ENCODE measurements around the gene ADH7.
"Not testable (repeated sequence)": the region's sequence is repeated elsewhere in the genome, so short reads cannot be mapped to it uniquely, and the experiment has no call there.

The ADH7 gene

DNA sequence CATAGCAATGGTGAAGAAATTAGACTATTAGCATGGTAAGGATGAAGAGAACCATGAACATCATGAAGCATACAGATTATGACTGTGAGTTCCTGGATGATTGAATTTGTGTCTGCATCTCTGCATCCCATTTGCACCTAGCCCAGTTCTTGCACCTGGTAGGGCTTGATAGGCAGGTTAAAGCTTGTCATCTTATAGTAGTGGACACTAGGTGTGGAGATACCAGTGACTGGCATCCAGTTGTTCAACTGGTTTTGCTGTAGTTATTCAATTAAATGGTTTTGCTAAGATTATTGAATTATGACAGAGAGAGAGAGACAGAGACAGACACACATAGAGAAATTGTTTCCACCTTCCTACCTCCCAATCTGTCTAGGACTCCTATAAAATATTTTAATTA is 5.0 kb downstream of the ADH7 start:
- no peak overlapping the region for H3K4me3 ChIP-seq (ENCODE audit: low read depth, low read length)
- TF ChIP-seq, protein P1, sequence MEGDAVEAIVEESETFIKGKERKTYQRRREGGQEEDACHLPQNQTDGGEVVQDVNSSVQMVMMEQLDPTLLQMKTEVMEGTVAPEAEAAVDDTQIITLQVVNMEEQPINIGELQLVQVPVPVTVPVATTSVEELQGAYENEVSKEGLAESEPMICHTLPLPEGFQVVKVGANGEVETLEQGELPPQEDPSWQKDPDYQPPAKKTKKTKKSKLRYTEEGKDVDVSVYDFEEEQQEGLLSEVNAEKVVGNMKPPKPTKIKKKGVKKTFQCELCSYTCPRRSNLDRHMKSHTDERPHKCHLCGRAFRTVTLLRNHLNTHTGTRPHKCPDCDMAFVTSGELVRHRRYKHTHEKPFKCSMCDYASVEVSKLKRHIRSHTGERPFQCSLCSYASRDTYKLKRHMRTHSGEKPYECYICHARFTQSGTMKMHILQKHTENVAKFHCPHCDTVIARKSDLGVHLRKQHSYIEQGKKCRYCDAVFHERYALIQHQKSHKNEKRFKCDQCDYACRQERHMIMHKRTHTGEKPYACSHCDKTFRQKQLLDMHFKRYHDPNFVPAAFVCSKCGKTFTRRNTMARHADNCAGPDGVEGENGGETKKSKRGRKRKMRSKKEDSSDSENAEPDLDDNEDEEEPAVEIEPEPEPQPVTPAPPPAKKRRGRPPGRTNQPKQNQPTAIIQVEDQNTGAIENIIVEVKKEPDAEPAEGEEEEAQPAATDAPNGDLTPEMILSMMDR (IDR thresholded peaks at IDR 0.05; ENCODE audit: low read depth, low read length, missing control alignments), result no peak

DNA sequence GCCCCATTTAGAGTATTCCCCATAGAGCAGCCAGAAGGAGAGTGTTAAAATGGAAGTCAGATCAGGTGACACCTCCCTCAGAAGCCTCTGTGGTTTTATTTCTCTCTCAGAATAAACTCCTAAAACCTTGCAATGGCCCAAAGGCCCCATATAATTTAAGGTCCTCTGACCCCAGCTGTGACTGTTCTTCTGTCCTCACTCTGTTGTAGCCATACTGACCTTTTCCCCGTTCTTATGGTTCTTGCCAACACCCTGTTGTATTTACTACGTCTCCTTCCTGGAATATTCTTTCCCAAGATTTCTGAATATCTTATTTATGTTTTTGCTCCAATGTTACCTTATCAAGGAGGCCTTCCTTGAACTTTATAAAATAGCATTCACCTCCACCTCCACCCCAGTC is 18.0 kb downstream of the ADH7 start:
- TF ChIP-seq, protein P1 (IDR thresholded peaks at IDR 0.05; ENCODE audit: low read depth, low read length, missing control alignments), result no peak
- H3K4me3 ChIP-seq (ENCODE audit: low read depth, low read length), result no peak overlapping the region
- no peak for DNase-seq (ENCODE audit: low read depth)

More for the DNA sequence above, 5.0 kb downstream of the ADH7 start:
- no peak for DNase-seq (ENCODE audit: low read depth)

- DNase-seq (ENCODE audit: low read depth); H3K4me3 ChIP-seq (ENCODE audit: low read depth, low read length): not testable (repeated sequence)
These were observed 19.4 kb downstream of the ADH7 start for GRCh38 chr4:99415762-99416161.

GRCh38 chr4:99414902-99415301 is 20.2 kb downstream of the ADH7 start:
- not testable (repeated sequence) for H3K4me3 ChIP-seq (ENCODE audit: low read depth, low read length); DNase-seq (ENCODE audit: low read depth)

DNA sequence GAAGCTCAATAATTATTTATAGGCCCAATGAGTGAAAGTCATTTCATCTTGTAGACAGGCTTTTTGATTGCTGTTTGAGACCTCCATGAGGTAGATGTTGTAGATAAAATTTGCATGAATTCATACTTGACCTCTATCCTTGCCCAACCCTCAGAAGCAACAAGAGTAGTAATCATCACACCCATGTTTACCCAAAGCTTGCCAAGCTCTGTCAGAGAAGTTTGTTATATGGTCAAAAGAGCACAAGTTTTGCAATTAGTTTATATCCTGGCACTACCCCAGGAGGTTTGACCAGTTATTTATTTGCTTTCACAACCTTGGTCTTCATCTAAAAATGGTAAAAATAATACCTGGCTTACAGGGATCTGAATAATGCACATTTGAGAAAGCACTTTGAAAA is 20.7 kb downstream of the ADH7 start:
- DNase-seq (ENCODE audit: low read depth), result no peak
- no peak overlapping the region for H3K4me3 ChIP-seq (ENCODE audit: low read depth, low read length)
- TF ChIP-seq, protein P1 (IDR thresholded peaks at IDR 0.05; ENCODE audit: low read depth, low read length, missing control alignments), result no peak

GRCh38 chr4:99413140-99413539 is 22.0 kb downstream of the ADH7 start:
- TF ChIP-seq, protein P1 (IDR thresholded peaks at IDR 0.05; ENCODE audit: low read depth, low read length, missing control alignments), result no peak
- no peak overlapping the region for H3K4me3 ChIP-seq (ENCODE audit: low read depth, low read length)
- no peak for DNase-seq (ENCODE audit: low read depth)

- TF ChIP-seq, protein P1 (IDR thresholded peaks at IDR 0.05; ENCODE audit: low read depth, low read length, missing control alignments), result no peak
- DNase-seq (ENCODE audit: low read depth), result no peak
- H3K4me3 ChIP-seq (ENCODE audit: low read depth, low read length), result no peak overlapping the region
These were observed 24.1 kb downstream of the ADH7 start for GRCh38 chr4:99411041-99411440.

GRCh38 chr4:99410075-99410474 is 25.1 kb downstream of the ADH7 start:
- TF ChIP-seq, protein P1 (IDR thresholded peaks at IDR 0.05; ENCODE audit: low read depth, low read length, missing control alignments), result no peak
- no peak for DNase-seq (ENCODE audit: low read depth)
- H3K4me3 ChIP-seq (ENCODE audit: low read depth, low read length), result no peak overlapping the region
